PC-3 (cell line): ENCODE measurements around the gene LGR4.

Experiments used
- CTCF ChIP-seq: fragments of 300-600 bp; sonication (generic); conservative IDR thresholded peaks from 2 replicates; pipeline ENCODE4 v1.5.1; 2017; ENCODE audit warnings: antibody characterized with exemption, low read depth, mild to moderate bottlenecking, low read length
- EZH2 ChIP-seq: fragments of 300-600 bp; sonication (generic); IDR thresholded peaks from one replicate; pipeline ENCODE4 v1.6.1; 2017; ENCODE audit warnings: antibody characterized with exemption, mild to moderate bottlenecking, low read length; ENCODE audit not compliant: unreplicated experiment
- EZH2phosphoT487 ChIP-seq: fragments of 300-600 bp; sonication (generic); IDR thresholded peaks from 2 replicates; pipeline ENCODE4 v1.6.1; 2018; ENCODE audit warnings: mild to moderate bottlenecking, antibody characterized with exemption, low read length, borderline replicate concordance

- TF ChIP-seq CTCF (no peak), EZH2 (no peak), EZH2phosphoT487 (no peak)
Observed at GRCh38 chr11:27443746-27444507, 28.7 kb downstream of the LGR4 start.
